ENCODE measurements around the gene NRCAM. TPM values are rescaled to one million over a fixed set of nuclear protein-coding genes. Genes with fewer than 3 reads are reported as not detected.

Gene NRCAM
- total RNA-seq, 1 donor from 2014 or later = 1.1 TPM

- no peak for DNase-seq (ENCODE audit: low spot score)
- ATAC-seq = no peak
Observed at GRCh38 chr7:108427766-108428165, 28.5 kb downstream of the NRCAM start.

GRCh38 chr7:108425714-108426275 is 30.4 kb downstream of the NRCAM start:
- ATAC-seq = no peak
- no peak for DNase-seq (ENCODE audit: low spot score)

- DNase-seq (ENCODE audit: low spot score) = no peak
- ATAC-seq = no peak
Observed at GRCh38 chr7:108424013-108424412, 32.2 kb downstream of the NRCAM start.

GRCh38 chr7:108423089-108423989 is 32.9 kb downstream of the NRCAM start:
- DNase-seq (ENCODE audit: low spot score) (no peak), ATAC-seq (no peak)

GRCh38 chr7:108421720-108422331 is 34.4 kb downstream of the NRCAM start:
- ATAC-seq = no peak

GRCh38 chr7:108419961-108420908 is 36.0 kb downstream of the NRCAM start:
- ATAC-seq (no peak), DNase-seq (ENCODE audit: low spot score) (no peak)

More at GRCh38 chr7:108421720-108422331, 34.4 kb downstream of the NRCAM start:
- DNase-seq (ENCODE audit: low spot score) = no peak

GRCh38 chr7:108418946-108419345 is 37.3 kb downstream of the NRCAM start:
- ATAC-seq (no peak), DNase-seq (ENCODE audit: low spot score) (no peak)

GRCh38 chr7:108417926-108418325 is 38.3 kb downstream of the NRCAM start:
- DNase-seq (ENCODE audit: low spot score) (no peak), ATAC-seq (no peak)

- DNase-seq (ENCODE audit: low spot score) (no peak), ATAC-seq (no peak)
Observed at GRCh38 chr7:108417144-108417543, 39.1 kb downstream of the NRCAM start.

GRCh38 chr7:108415821-108416536 is 40.3 kb downstream of the NRCAM start:
- ATAC-seq (no peak), DNase-seq (ENCODE audit: low spot score) (no peak)

- no peak for ATAC-seq
Observed at GRCh38 chr7:108415084-108415483, 41.2 kb downstream of the NRCAM start.

GRCh38 chr7:108413782-108414492 is 42.3 kb downstream of the NRCAM start:
- DNase-seq (ENCODE audit: low spot score) (no peak), ATAC-seq (no peak)

More at GRCh38 chr7:108415084-108415483, 41.2 kb downstream of the NRCAM start:
- no peak for DNase-seq (ENCODE audit: low spot score)

- no peak for ATAC-seq
- DNase-seq (ENCODE audit: low spot score) = no peak
Observed at GRCh38 chr7:108413337-108413736, 42.9 kb downstream of the NRCAM start.

GRCh38 chr7:108409146-108409545 is 47.1 kb downstream of the NRCAM start:
- ATAC-seq (no peak), DNase-seq (ENCODE audit: low spot score) (no peak)

GRCh38 chr7:108408296-108408991 is 47.8 kb downstream of the NRCAM start:
- ATAC-seq (peak; percentile 47), DNase-seq (ENCODE audit: low spot score) (no peak)

GRCh38 chr7:108407676-108408075 is 48.6 kb downstream of the NRCAM start:
- DNase-seq (ENCODE audit: low spot score) (no peak), ATAC-seq (no peak)

- ATAC-seq (peak; percentile 75), DNase-seq (ENCODE audit: low spot score) (no peak)
Observed at GRCh38 chr7:108406222-108406890, 49.9 kb downstream of the NRCAM start.
